HG03432 (cell line): ENCODE results near the gene CTIF.

Source experiments
- ATAC-seq: cut with Tn5 transposase; IDR thresholded peaks from one replicate; pipeline ENCODE4 v1.9.1; 2021; ENCODE audit warnings: mild to moderate bottlenecking, moderate library complexity; ENCODE audit not compliant: unreplicated experiment

The CTIF gene

DNA sequence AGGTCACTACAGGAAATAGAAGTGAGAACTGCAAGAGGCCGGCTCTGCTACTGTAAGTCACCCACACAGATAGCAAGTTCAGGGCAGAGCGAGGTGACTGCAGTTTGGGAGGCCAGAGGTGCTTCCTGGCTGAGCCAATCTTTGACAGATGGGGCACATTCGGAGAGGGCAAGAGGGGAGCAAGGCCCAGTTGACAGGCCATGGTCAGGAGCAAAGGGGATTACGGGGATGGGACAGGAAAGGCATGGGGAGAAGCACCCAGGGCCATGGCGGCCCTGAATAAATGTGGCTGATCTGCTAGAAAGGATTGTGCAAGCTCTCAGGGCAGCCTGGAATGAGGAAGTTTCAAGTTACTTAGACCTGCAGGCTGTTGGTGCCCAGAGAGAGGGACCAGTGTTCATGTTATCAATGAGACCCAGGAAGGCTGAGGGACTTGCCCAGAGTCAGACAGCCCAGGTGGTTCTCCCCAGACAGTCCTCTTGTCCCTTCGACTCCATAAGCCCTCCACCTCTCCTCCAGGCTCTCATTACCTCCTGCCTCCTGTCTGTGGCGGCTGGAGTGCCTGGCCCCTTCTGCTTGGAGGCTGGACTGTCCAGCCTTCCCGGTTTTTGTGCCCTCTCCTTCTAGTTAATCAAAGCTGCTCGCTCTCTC is 123.3 kb downstream of the CTIF start:
- no peak for ATAC-seq

DNA sequence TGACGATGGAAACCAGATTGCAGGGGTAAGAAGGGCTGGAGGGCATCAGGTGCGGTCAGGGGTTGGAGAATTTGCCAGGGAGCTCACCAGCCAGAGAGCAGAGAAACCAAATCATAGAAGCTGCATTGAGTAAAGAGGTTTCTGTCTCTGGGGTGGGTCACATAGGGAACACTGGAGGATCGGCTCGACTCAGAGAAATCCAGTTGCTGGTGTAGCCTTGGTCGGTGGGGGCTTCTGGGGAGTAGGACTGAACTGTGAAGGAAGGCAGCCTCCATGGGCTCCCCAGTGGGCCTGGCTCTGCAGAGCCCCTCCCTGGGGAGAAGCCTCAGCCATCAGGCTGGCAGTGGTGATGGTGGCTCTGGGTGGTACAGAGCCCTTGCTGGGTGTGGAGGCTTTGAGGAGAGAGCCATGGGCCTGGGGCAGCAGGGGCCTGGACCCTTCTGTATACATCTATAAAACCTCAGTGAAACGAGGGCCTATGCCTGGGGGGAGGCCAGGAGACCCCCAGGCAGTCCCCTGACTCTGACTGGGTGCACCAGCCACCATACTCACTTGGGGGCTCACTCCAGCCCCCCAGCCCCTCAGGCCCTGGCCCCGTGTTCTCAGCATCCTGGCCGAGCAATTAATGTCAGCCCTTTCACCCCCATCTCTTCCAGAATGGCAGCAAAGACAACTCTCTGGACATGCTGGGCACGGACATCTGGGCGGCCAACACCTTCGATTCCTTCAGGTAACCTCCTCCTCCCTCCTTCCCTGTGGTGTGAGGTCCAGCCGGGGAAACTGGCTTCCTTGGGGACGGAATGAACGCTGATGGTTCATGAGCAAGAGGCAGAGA is 124.5 kb downstream of the CTIF start:
- ATAC-seq = no peak

GRCh38 chr18:48663931-48664847 is 125.4 kb downstream of the CTIF start:
- no peak for ATAC-seq

- no peak for ATAC-seq
Observed at GRCh38 chr18:48665654-48666053, 126.8 kb downstream of the CTIF start.

DNA sequence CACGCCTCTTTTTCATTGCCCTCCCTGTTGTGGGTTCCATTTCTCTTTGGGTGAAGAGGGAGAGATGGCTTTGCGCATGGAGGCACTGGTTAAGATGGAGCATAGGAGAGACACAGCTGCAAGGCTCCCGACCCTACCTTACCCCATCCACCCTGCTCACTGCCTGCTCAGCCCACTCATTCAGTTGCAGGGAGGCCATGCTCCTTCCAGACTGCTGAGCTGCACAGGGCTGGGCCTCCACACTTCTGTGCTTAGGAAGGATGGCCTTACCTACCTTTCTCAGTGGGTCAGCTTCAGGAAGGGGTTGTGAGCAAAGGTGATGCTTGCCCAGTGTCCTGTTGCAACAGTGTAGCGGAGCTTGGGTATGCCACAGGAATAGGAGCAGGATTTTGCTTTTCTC is 127.8 kb downstream of the CTIF start:
- no peak for ATAC-seq

DNA sequence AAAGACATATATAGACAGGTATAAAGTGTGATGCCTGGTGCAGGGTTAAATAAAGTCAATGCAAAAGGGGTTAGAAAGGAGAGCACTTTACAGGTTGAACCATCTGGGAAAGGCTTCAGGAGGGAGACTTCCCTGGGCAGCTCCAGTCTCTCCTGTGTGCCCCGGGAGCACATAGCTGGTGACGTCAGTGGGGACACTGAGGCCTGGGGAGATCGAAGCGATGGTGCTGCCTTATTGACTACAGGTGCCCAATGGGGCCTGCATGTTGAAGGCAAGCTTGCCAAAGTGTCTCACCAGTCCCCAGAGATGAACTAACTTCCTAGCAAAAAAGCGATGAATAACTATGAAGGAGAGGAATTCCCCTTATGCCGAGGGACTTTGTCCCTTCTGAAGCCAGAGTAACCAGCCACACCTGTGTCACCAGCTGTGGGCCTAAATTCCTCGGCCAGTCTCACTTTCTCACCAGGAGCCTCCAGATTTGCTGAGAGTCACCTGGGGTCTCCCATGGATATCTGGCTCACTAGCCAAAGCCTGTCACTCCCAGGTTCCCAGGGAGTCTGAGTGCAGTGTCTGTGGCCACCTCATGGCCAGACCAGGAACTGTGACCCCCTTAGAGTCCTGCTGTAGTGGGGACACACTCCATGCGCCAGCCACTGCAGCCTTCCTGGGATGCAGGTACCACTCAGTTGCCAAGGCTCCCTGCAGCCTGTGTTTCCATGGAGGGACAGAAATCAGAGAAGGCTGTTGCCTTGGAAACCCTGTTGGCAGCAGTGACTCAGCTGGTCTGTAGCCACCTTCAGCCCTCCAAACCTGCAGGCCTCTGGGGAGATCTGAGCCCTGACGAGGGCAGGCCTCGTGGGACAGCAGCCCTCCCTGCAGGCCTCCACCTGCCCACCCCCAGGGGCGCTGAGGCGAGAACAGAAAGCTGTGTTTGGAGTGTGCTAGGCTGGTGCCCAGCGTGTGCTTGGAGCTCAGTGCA is 128.7 kb downstream of the CTIF start:
- ATAC-seq = peak; percentile 76

GRCh38 chr18:48668466-48669179 is 129.8 kb downstream of the CTIF start:
- ATAC-seq = no peak

- ATAC-seq = no peak
Observed at GRCh38 chr18:48669180-48669675, 130.4 kb downstream of the CTIF start.

- no peak for ATAC-seq
Observed at GRCh38 chr18:48669991-48670750, 131.3 kb downstream of the CTIF start.

- ATAC-seq = no peak
Observed at GRCh38 chr18:48670751-48671560, 132.1 kb downstream of the CTIF start.

DNA sequence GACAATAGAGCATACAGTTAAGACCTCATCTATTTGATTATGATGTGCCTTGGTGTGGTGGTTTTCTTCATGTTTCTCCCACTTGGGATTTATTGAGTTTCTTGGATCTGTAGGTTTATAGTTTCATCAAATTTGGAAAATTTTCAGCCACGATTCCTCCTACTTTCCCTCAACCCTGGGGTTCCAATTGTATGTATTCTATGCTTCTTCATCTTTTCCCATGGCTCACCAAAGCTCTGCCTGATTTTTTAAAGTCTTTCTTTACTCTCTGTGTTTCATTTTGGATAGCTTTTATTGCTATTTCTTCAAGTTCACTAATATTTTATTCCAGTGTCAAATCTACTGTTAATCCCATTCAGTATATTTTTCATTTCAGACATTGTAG is 132.7 kb downstream of the CTIF start:
- ATAC-seq = no peak

DNA sequence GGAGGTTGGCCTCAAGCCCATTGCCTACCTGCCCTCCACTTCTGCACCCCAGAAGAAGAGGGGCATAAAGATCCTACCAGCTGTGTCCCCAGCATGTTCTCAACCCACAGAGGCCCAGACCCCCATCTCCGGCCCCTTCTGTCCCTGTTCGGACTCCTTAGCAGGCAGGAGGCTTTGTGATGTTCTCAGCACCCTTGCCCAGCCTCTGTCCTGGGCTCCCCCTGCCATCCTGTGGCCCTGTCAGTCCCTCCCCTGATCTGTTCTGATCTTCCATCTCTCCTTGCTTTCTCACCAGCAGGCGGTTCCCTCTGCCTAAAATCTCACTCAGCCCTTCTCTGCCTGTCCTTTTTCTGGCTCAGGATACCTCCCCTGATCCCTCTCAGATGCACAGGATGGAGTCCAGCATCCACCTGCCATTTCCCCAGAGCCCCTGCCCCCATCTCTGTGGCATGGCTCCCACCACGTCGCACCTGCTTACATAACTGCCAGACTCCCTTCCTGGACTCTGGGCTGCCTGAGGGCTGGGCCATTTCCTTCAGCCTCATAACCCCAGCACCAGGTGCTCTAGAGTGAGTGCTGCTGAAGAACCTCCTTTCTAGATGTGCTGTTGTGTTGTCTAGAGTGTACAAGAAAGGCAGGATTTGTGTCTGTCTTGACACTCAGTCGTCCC is 134.0 kb downstream of the CTIF start:
- ATAC-seq = no peak

GRCh38 chr18:48673456-48673852 is 134.6 kb downstream of the CTIF start:
- no peak for ATAC-seq

GRCh38 chr18:48673853-48674721 is 135.3 kb downstream of the CTIF start:
- no peak for ATAC-seq

DNA sequence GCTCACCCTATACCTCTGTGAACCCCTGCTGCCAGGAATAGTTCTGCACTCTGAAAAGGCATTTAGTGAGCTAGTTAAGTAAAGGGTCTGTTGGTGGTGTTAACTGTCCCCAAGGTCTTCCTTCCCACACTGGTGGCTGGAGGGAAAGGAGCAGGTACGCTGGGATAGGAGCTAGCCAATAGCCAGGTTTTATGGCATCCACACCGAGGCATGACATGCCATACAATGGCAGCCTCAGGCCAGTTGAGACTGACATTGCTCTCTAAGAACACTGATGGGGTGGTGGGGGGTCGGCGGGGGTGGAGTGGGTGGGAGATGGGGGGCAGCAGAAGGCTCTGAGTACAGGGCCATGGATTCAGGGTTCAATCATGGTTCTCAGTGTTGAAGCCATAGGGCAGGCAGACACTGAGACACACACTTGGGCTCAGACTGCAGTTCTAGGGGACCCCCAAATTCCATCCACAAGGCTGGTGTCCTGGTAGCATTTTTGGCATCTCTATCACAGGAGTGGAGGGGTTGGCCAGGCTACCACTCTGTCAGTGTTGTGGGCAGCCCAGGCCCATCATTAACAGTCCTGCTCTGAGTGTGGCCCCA is 136.0 kb downstream of the CTIF start:
- ATAC-seq = no peak

GRCh38 chr18:48675352-48675761 is 136.5 kb downstream of the CTIF start:
- peak; percentile 86 for ATAC-seq
